K562 (cell line): Measurements from ENCODE around the gene GRM2. TPM values are rescaled to one million over a fixed set of nuclear protein-coding genes. Genes with fewer than 3 reads are reported as not detected.

ENCODE experiments used
- ATAC-seq: fragments of 200-7000 bp; cut with Tn5 transposase; 3 replicates; pipeline ENCODE4 v1.9.1; 2020; ENCODE audit warnings: moderate library complexity
- BruUV-seq: library from RNA; stranded (reverse); fragments of 400-500 nt; replicated peaks from 2 replicates; lab custom pipeline; 2021; lab: Mats Ljungman, UMichigan
- CTCF ChIA-PET: fragments of 300-600 bp; formaldehyde crosslinking; extraction: SDS; loops from one replicate; lab custom pipeline; 2021; ENCODE audit warnings: low intra/inter-chr PET ratio; lab: Yijun Ruan, JAX
- POLR2A ChIA-PET: fragments of 300-600, 350-650 bp; sonication (Branson Sonifier 250); formaldehyde crosslinking; extraction: SDS; loops from one replicate; lab custom pipeline; 2021; ENCODE audit warnings: antibody characterized with exemption, inconsistent platforms; lab: Yijun Ruan, JAX
- DNase-seq, 4 experiments: peaks; one replicate each; pipeline versions ENCODE4 v3.0.0 to v3.0.0-alpha.2; 2011 to 2018; ENCODE audit warnings: low spot score in 3 of 4, mixed read lengths in 3 of 4; ENCODE audit errors: extremely low read depth in 1 of 4
- FAIRE-seq: peaks from 2 replicates; lab custom pipeline; 2011; peaks lifted over from hg19 to GRCh38; lab: Jason Lieb, UNC
- H2AFZ ChIP-seq: 2 replicates; pipeline ENCODE4 v1.6.0; 2011; ENCODE audit warnings: low read depth, low read length, control low read depth, inconsistent platforms
- H3K27ac ChIP-seq: fragments of 200-600 bp; 3 replicates; pipeline ENCODE4 v1.8.0; 2011; ENCODE audit warnings: low read depth, mild to moderate bottlenecking, control low read depth, inconsistent platforms, low read length, moderate library complexity, mixed read lengths; ENCODE audit errors: extremely low read depth
- H3K27me3 ChIP-seq, 2 experiments: fragments of 300-600 bp in 1 of 2; 2 replicates in 1 of 2; 3 replicates in 1 of 2; pipeline versions ENCODE4 v1.6.0 to v1.8.0; 2011; ENCODE audit warnings: inconsistent platforms in 2 of 2, low read length in 2 of 2, mild to moderate bottlenecking in 1 of 2, mixed read lengths in 1 of 2, moderate library complexity in 1 of 2; ENCODE audit not compliant: control insufficient read depth in 2 of 2, insufficient read depth in 2 of 2
- H3K36me3 ChIP-seq: fragments of 300-600 bp; 3 replicates; pipeline ENCODE4 v1.8.0; 2011; ENCODE audit warnings: mild to moderate bottlenecking, low read length, inconsistent platforms; ENCODE audit not compliant: control insufficient read depth, insufficient read depth
- H3K4me1 ChIP-seq, 2 experiments: fragments of 200-600 bp in 1 of 2; replicated peaks in 1 of 2; 2 replicates in 1 of 2; 3 replicates in 1 of 2; pipeline versions ENCODE4 v1.5.1 to v1.8.0; 2011; ENCODE audit warnings: inconsistent platforms in 2 of 2, low read length in 2 of 2, mild to moderate bottlenecking in 1 of 2, mixed read lengths in 1 of 2, moderate library complexity in 1 of 2; ENCODE audit not compliant: control insufficient read depth in 2 of 2, insufficient read depth in 2 of 2
- H3K4me2 ChIP-seq: 2 replicates; pipeline ENCODE4 v1.6.1; 2011; ENCODE audit warnings: low read length, control low read depth, inconsistent platforms, mixed read lengths; ENCODE audit not compliant: insufficient read depth
- H3K4me3 ChIP-seq: fragments of 200-600 bp; sonication (generic), shearing (Covaris generic); 2 replicates; pipeline ENCODE4 v1.5.1; 2016; ENCODE audit warnings: control low read depth, inconsistent platforms
- H3K79me2 ChIP-seq: fragments of 200-600 bp; 3 replicates; pipeline ENCODE4 v1.8.0; 2011; ENCODE audit warnings: low read length, inconsistent platforms; ENCODE audit not compliant: control insufficient read depth, insufficient read depth
- H3K9ac ChIP-seq, 2 experiments: 2 replicates each; pipeline versions ENCODE4 v1.6.0 to v1.6.1; 2011; ENCODE audit warnings: low read depth in 2 of 2, low read length in 2 of 2, control low read depth in 1 of 2, inconsistent platforms in 1 of 2, mild to moderate bottlenecking in 1 of 2, mixed read lengths in 1 of 2; ENCODE audit not compliant: insufficient read depth in 1 of 2
- H3K9me1 ChIP-seq: one replicate; pipeline ENCODE4 v1.6.0; 2011; ENCODE audit warnings: inconsistent platforms, mild to moderate bottlenecking, low read length, moderate library complexity; ENCODE audit not compliant: control insufficient read depth, insufficient read depth
- H3K9me3 ChIP-seq: replicated peaks from 2 replicates; pipeline ENCODE4 v1.5.1; 2011; ENCODE audit warnings: low read depth, low read length, inconsistent platforms; ENCODE audit not compliant: control insufficient read depth, insufficient read depth
- H4K20me1 ChIP-seq: replicated peaks from 2 replicates; pipeline ENCODE4 v1.6.1; 2011; ENCODE audit warnings: low read length, inconsistent platforms, mixed read lengths; ENCODE audit not compliant: control insufficient read depth, insufficient read depth
- POLR2G ChIP-seq: fragments of 200-400 bp; formaldehyde crosslinking; IDR thresholded peaks from 2 replicates; pipeline ENCODE4 v1.6.1; 2017; ENCODE audit warnings: low read depth, mild to moderate bottlenecking, antibody characterized with exemption, low read length, moderate library complexity
- ZNF280B ChIP-seq: fragments of 250-450 bp; sonication (Bioruptor Pico); IDR thresholded peaks from 2 replicates; pipeline ENCODE4 v1.5.1; 2021; ENCODE audit warnings: mild to moderate bottlenecking
- WGBS: fragments of 100-300 bp; shearing (Covaris generic); methylation state at CpG from one replicate; pipeline ENCODE4 v1.1.6; 2016; ENCODE audit warnings: low coverage, mixed read lengths; ENCODE audit not compliant: insufficient coverage; ENCODE audit errors: missing lambda C conversion rate; 5-methylcytosine and 5-hydroxymethylcytosine counted together
- in situ Hi-C: fragments of 300-500 bp; cut with MboI; formaldehyde crosslinking; loops from 4 replicates; pipeline ENCODE4 v1.15.0; 2018; ENCODE audit warnings: inconsistent platforms, mixed read lengths
- intact Hi-C: fragments of 100-400 bp; cut with micrococcal nuclease; formaldehyde crosslinking; loops from 2 replicates; pipeline ENCODE4 v1.14.2; 2022
- polyA plus RNA-seq, 8 experiments: library from polyadenylated mRNA; depleted of rRNA in 4 of 8; stranded (reverse) in 5 of 8; unstranded in 3 of 8; fragments of >200 nt; fragmentation: Nextera tagmentation in 2 of 8; fragmentation: Illumina TruSeq in 1 of 8; extraction: Ambion mirVana in 2 of 8; extraction: Trizol in 1 of 8; gene quantifications; 2 replicates each; pipeline versions ENCODE4 v1.2.1 to v1.2.3, GENCODE V29; 2011 to 2014; ENCODE audit warnings: inconsistent platforms in 1 of 8, missing spikeins in 1 of 8
- total RNA-seq, 7 experiments: library from RNA; depleted of rRNA in 6 of 7; stranded (reverse); fragments of >200 nt in 6 of 7; fragmentation: Illumina TruSeq in 2 of 7; extraction: Trizol in 2 of 7; gene quantifications; 2 replicates each; pipeline versions ENCODE4 v1.2.1 to v1.2.3, GENCODE V29; 2011 to 2021; ENCODE audit warnings: low replicate concordance in 1 of 7
- TF ChIP-seq, protein P1 (sequence below): sonication (generic); formaldehyde crosslinking; IDR thresholded peaks from 2 replicates; pipeline ENCODE4 v1.8.0; 2022; ENCODE audit warnings: mild to moderate bottlenecking, low read depth, missing genetic modification reagents

Gene GRM2
- total and polyA plus RNA-seq, 9 of the 15 experiments (the other 6 are each of a cell fraction or from before 2014, with no cell fraction given) = not detected

DNA sequence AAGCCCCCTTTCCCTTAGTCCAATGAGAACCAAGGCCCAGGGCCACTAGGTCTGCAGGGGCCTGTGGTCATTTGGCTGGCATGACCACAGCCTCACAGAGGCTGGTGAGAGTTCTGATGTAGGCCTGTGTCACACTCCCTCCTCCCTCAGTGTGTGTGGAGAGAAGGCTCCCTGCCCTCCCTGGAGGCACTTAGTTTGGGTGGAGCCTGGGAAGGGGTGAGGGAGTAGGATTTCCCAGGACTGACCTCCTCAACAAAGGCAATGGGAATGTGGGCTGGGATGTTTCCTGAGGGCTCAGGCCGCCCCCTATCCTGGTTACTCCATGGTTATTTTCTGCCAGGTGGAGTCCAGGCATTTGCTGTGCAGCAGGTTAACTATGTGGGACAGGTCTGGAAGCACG lies 28.2 kb upstream of the GRM2 start (continued):
- TF ChIP-seq, protein P1, sequence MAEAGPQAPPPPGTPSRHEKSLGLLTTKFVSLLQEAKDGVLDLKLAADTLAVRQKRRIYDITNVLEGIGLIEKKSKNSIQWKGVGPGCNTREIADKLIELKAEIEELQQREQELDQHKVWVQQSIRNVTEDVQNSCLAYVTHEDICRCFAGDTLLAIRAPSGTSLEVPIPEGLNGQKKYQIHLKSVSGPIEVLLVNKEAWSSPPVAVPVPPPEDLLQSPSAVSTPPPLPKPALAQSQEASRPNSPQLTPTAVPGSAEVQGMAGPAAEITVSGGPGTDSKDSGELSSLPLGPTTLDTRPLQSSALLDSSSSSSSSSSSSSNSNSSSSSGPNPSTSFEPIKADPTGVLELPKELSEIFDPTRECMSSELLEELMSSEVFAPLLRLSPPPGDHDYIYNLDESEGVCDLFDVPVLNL = no peak
- no peak for TF ChIP-seq POLR2G
- TF ChIP-seq, all 486 proteins: peak for 0

DNA sequence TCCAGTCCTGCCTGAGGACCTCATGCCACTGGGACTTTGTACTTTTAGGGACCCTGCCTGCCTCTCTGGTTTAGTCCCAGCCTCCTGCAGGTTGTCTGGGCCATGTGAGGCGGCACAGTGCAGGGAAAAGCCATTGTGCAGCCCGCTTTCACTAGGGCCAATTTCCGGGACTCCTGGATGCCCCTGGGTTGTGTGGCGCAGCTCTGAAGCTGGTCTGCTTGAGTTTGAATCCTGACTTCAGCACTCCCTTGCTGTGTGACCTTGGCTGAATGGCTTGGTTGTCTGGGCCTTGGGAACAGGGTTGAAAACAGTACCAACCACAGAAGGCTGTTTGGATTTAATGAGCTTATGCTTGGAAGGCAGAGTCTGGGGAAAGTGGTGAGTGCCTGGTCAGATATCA lies 27.6 kb upstream of the GRM2 start:
- ATAC-seq (no peak), FAIRE-seq (no peak), DNase-seq (no peak)
- Histone ChIP-seq H3K9me3 (no peaks in the 10 kb centered on the region), H3K4me1 (peaks cover 7 to 10% of the 10 kb centered on the region in 2 experiments; a peak in 4 of 5 replicates), H3K9ac (peak overlapping the region in 1 of 2 experiments; percentile 55; a peak in 1 of 4 replicates), H3K36me3 (peaks cover 27% of the 10 kb centered on the region; the same call in 2 of the 3 replicates), H2AFZ (no peak overlapping the region), H4K20me1 (peaks cover 10% of the 10 kb centered on the region; the same call in 1 of the 2 replicates), H3K9me1 (no peaks in the 10 kb centered on the region), H3K4me3 (no peak overlapping the region), H3K4me2 (no peak overlapping the region), H3K27me3 (no peaks in the 10 kb centered on the region), H3K27ac (no peak overlapping the region)
- 97% methylated on average over 4 of the region's 4 CpGs for WGBS
- CTCF ChIA-PET = no interaction called here
- POLR2A ChIA-PET = no interaction called here
- in situ Hi-C loops = loop anchor here (25.0 kb wide), 1 partner anchor 1042 kb away; no protein-coding TSS in a partner anchor
- intact Hi-C loops = no loop called here
- TF ChIP-seq ZNF280B = no peak
- TF ChIP-seq, all 486 proteins: peak for 0
- H3K79me2 ChIP-seq = no peaks in the 10 kb centered on the region; the same call in 1 of the 3 replicates
- BruUV-seq = no TSS peak
